ENCODE measurements around the gene EIF2B4.

The EIF2B4 gene

DNA sequence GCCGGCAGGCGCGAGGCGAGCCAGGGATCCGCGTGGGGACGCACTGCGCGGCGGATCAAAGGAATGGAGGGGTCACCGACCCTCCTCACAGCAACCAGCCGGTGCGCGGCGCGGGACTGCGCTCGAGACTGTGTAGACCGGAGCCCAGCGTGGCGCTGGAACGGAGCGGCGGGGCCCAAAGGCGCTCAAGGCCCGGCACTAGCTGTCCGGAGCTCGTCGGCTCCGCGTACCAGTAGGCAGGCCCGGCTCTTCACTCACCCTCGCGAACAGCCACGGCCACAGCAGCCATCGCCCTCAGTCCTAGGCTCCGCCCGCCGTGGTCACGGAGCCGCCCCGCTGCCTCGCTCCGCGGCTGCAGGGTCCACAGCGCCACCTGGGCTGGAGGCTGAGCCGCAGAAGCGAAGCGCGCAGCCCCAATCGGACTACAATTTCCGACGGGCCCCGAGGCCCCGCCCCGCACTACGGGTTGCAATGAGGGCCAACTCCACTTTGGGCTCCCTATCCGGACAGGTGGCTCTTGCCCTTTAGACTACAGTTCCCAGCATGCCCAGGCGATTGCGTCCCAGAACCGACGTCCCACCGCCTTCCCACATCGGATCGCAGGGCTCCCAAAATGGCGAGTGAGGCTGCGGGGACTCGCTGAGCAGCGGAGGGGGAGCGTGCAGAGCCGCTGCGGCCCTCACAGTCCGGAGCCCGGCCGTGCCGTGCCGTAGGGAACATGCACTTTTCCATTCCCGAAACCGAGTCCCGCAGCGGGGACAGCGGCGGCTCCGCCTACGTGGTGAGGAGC, at the start of gene EIF2B4, which contains the start of gene SNX17:
Gene EIF2B4, minus strand, starts transcription at position 313 of the 790 bp plus-strand sequence. Its CDS starts 24 bp downstream, at position 289.
Gene SNX17, plus strand, starts transcription at position 591 of the 790 bp plus-strand sequence. Its CDS starts 128 bp downstream, at position 719.
- DNase-seq = peak; percentile 100

DNA sequence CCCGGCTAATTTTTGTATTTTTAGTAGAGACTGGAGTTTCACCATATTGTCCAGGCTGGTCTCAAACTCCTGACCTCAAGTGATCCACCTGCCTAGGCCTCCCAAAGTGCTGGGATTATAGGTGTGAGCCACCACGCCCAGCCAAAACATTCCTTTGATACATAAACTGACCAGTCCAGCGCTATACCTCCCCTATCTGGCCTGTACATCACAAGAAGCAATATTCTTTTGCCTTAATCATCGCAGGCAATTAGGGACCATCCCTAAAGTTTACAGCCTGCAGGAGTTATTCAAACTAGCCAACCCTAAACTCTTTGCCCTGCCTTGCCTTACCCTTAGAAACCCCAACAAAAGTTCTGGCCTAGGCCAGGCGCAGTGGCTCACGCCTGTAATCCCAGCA, 46.0 kb upstream of the EIF2B4 start:
- DNase-seq = no peak

DNA sequence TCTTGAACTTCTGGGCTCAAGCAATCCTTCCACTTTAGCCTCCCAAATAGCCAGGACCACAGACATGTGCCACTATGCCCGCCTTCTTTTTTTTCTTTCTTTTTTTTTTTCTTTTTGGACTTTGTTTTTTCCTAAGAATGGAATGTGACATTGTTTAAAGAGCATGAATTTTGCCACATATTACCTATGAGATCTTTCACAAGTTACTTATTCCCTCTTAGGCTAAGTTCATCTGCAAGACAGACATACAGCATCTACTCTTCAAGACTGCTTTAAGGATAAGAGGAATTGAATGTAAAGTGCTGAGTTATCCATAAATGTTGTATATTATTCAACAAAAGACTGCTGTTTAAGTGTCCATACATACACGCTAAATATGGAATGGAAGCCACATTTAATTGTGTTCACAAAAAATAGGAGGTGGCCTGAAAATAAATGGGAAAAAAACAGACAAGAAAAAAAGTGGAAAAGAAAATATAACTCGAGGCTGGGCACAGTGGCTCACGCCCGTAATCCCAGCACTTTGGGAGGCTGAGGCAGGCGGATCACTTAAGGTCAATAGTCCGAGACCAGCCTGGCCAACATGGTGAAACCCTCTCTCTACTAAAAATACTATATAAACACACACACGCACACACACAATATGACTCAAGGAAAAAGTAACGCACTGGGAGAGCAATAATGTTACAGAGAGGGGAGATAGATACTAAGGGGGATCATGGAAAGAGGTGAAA, 42.4 kb upstream of the EIF2B4 start:
- no peak for DNase-seq

DNA sequence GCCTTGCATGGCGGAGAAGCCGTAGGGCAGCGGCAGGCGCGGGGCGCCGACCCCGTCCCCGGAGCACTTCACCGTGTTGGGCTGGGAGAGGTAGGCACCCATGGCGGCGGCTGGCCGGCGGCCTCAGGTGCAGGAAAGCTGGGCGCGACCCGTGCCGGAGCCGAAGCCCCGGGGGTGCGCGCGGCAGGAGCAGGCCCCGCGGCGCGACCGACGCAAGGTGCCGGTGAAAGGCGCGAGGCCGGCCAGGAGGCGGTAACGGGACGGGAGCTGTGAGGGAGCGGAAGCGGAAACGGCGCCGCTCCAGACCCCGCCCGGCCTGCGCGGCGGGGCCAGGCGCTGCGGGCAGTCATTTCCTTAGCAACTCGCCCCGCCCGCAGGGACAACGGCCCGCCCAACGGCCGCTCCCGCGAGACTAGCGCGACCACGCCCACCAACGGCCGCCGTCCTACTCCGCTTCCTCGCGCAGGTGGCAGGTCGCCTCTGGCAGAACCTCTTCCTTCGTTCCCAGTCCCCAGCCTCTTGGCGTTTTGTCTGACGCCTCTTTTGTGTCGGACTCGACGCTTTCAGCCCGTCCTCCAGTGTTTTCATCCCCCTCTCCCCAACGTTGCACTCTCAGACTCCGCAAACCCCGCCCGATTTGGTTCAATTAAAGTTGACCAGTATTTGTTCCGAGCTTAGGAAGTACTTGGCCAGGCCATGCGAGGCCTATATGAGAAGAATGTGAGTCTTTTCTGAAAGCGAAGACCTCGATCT, 39.4 kb upstream of the EIF2B4 start, which contains the start of gene PPM1G:
Gene PPM1G, minus strand, starts transcription at position 271 of the 753 bp plus-strand sequence. Its CDS starts 169 bp downstream, at position 102.
- peak; percentile 97 for DNase-seq

DNA sequence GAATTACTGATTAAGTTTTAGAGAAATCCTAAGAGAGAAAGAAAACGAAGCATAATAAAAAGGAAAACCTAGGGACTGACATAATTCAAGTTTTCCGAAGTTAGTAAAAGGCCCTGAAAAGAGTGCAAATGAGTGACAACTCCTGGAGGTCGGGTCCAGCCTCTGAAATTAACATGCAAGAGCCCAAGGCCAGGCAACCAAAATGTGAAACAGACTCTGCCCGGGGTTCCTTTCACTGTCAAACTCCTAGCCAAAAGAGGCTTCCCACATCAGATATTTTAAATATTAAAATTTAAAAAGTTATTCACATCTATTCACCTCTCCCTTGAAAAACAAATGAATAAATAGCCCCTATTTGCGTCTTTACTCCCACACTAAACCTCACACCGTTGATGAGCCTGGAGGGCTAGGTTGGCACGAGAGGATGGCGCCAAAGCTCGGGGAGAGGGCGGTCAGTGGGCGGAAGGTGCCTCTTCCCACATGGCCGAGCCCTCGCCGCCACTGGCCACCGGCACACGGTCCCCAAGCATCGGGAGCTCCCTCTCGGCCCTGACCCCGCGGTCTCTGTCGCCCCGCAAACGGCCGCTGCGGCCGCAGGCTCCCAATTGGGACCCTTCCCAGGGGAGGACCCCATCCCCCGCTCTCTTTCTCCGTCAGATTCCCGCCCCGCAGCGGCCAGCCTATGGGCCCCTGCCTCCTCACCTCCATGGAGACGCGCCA, 38.6 kb upstream of the EIF2B4 start:
- DNase-seq = no peak

DNA sequence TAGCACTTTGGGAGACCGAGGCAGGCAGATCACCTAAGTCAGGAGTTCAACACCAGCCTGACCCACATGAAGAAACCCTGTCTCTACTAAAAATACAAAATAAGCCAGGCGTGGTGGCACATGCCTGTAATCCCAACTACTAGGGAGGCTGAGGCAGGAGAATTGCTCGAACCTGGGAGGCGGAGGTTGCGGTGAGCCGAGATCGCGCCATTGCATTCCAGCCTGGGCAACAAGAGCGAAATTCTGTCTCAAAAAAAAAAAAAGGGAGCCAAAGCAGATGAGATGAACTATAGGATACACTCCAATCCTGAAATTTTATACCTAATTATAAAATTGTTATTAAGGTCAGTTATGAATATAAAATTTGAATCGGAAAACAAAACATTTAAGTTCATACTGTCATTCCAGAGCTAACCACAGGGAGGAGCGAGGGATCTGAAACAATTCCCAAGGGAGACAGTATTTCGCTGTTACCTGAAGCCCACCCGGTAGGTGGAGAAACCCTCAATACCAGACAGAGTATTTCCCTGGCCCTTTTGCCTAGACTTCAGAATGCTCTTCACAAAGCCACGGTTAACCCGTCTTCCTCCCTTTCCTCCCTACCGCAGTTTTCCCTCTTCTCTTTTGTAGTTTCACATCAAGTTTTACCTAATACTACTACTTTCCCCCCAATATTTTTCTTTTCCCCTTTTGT, 37.8 kb upstream of the EIF2B4 start:
- peak; percentile 52 for DNase-seq

DNA sequence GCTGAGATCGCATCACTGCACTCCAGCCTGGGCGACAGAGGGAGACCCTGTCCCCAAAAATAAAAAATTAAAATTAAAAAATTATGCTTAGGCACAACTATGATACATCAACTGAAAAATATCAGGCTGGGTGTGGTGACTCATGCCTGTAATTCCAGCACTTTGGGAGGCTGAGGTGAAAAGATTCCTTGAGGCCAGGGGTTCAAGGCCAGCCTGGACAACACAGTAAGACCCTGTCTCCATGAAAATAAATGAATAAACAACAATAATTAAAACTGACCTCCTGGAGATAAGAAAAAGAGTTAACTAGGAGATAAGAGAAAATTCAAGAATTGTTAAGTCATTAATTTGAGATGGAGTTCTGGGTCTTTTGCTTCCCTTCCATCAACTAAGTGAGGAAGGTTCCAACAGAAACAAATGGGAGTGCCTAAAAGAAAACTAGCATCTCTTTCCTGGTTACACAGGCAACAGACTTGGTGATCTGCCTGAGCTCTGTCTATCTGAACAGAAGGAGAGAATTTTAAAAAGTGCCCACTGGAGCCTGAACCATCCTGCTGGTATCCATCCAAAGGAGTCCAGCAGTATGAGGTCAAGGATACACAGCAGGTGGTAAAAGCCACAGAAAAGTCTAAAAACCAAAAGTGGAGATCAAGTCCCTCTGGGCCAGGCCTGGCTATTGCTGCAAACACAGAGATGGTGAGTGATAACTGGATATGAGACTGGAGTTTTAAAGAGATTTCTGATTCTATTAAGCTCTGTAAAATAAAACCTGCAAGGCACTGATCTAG, 30.4 kb upstream of the EIF2B4 start:
- DNase-seq = no peak

DNA sequence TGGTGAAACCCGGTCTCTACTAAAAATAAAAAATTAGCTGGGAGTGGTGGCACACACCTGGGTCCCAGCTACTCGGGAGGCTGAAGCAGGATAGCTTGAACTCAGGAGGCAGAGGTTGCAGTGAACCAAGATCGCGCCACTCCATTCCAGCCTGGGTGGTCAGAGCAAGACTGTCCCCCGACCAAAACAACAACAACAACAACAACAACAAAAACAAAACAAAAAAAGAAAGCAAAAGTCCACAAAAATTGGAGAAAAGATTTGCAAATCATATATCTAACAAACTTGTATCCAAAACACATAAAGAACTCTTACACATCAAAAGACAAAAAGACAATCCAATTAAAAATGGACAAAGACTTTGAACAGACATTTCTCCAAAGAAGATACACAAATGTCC, 28.8 kb upstream of the EIF2B4 start:
- DNase-seq = no peak

DNA sequence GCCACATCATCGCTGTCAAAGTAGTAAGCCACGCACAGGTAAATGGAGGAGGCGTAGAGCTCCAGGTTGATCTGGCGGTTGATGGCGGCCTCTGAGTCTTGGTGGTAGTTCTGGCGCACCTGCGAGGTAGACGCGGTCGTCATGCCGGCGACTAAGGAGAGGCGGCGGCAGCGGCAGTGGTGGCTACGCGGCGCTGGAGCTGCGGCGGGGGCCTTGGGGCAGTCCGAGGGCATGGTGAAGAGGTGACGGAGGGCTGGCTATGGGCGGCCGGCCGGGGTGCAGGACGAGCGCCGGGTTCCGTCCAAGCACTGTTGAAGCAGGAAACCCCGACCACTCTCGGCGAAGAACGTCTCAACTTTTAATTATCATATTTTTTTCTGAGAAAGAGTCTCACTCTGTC, 23.1 kb upstream of the EIF2B4 start:
- no peak for DNase-seq

DNA sequence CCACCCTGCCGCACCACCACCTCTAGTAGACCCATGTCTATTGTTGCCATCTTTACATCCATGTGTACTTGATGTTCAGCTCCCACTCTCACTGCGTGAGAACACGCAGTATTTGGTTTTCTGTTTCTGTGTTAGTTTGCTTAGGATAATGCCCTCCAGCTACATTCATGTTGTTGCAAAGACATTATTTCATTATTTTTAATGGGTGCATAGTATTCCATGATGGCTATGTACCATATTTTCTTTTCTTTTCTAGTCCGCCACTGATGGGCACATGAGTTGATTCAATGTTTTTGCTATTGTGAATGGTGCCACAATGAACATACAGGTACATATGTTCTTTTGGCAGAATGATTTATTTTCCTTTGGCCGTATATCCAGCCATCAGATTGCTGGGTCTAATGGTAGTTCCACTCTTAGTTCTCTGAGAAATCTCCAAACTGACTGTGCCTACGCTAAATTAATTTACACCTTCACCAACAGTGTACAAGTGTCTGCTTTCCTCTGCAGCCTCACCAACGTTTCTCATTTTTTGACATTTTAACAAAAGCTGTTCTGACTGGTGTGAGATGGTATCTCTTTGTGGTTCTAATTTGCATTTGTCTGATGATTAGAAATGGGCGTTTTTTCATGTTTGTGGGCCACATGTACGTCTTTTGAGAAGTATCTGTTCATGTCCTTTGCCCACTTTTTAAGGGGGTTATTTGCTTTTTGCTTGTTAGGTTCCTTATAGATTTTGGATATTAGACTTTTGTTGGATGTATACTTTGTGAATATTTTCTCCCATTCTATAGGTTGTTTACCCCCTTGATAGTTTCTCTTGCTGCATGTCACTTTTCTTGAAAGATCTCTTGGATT, 20.9 kb upstream of the EIF2B4 start:
- no peak for DNase-seq

DNA sequence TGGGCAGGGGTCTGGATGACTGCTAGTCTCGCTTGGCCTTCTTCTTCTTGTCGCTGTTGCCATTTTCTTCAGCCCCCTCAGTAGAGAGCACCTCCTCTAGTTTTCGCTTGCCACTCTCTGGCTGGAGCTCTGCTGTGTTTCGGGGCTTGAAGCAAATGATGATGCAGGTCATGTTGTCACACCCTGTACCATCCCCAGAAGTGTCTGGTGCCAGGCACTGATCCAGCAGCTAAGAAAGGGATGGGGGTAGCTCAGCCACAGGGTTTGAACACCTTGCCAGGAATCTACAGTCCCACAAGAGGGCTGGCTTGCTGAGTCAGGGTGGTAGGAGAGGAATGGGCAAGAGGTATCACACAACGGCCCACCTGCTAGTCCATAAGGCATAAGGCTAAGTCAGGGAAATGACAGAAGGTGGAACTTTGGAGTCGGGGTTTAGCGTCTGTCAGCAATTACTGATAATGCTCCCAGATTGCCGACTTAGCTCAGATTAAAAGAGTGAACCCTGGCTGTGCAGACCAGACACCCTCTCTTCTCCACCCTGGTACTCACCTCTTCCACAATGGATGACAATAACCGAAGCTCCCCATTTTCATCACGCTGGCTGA, 11.5 kb upstream of the EIF2B4 start:
- DNase-seq = no peak

DNA sequence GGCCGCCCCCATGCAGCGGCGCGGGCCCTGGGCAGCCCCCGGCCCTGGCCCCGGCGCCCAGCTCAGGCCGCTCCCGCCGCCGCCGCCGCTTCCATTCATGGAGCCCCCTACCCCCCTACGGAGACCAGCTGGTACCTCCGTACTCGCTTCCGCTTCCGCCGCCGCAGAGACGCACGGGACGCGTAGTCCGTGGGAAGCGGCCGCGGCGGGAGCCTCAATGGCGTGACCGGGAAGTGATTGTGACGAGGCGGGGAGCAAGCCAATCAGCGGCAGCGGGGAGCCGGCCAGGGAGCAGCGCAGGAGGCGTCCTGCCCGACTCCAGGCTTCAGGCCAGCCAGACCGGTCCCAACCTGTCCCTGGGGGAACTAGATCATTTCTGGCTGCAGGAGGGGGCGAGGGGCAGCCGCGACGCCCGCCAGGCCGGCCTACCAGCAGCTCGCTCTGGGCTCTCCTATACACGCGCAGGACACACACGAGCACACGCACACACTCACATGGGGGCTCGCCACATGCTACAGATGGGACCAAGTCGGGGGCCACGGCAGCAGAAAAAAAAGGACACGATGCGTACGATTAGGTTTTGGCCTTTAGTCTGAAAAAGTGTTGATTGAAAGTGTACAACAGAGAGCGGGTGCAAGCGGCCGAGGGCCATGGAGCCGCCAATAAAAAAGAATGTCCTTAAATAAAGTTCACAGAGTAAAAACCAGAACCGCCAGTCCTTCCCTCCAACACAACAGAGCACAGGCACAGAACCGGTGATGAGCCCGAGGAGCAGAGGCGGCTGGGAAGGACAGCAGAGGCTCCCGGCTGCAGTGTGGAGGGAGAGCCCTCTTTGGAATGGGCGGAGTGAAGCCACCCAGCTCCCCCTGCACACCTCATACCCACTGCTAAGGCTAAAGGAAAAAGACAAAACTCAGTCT, 10.7 kb upstream of the EIF2B4 start, which contains the start of gene ZNF513:
Gene ZNF513, minus strand, starts transcription at position 109 of the 920 bp plus-strand sequence. CDS start 208 bp downstream, outside the sequence.
- DNase-seq = peak; percentile 97

DNA sequence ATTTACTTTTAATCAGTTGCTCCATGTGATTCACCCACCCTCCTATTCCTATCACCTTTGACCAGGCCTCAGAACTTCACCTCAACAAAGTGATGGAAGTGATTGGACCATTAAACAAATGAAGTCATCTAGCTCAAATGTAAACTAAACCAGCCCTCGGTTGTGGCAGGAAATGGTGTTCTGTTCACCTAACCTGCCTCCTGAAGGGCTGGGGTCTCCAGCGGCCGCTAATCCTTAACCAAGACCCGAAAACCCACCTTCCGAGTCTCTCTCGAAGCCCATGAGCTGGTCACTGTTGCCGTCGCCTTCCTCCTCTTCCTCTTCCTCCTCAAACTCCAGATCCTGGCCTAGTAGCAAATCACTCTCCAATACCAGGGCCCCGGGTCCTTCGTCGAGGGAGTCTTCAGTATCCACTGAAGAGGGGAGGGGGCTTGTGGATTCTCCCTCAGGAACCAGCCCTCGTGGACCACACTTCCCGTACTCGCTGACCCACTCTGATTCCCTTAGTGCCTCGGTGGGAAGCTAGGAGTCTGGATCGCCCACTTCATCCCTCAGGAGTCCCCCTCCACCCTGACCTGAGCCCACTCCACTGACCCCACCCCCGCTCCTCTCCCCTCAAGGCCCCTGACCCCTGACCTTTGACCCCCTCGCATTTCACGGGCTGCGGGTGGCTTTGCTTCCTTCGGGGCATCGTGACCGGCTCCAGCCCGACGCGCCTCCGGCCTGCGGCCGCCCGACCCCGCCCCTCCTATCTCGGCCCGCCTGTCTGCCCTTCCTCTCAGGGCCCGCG, 9.9 kb upstream of the EIF2B4 start:
- DNase-seq = peak; percentile 55

DNA sequence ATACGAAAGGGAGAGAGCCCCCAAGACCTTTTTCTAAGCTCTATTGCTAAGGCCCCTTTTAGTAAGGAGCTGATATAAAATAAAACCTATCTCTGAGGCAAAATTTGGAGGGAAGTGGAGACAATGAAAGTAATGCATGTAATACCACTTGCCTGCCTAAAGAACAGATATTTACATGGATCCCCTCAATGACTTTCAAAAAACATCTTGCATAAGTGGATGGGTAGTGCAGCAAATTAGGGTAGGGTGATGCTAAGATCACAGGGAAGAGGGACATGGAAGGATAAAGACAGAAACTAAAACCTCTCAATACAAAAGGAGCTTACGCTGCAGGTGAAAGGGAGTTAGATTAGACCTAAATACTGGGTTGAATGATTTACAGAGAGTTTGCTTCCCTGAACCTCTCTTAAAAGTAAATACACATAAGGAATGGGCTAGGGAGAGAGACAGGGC, 9.3 kb upstream of the EIF2B4 start:
- no peak for DNase-seq

DNA sequence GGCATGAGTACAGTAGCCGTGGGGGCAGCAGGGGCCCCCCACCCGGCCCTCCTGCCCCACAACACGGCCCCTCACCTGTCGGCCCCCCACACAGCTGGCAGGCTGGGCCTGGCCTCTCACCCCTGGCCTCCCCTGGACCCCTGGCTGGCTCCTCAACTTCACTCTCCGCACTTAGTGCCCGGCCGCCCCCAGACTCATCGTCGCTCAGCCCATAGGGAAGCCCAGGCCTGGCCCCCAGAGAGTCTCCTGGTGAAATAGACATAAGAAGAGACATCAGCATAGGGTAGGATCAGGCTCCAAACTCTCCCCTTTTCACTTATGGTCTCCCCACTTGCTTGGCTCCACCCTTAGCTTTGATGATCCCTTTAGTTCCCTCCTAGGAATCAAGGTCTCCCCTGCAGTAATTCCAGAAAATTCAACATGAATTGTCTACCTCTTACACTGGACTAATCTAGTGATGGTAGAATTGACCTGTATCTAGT, 8.7 kb upstream of the EIF2B4 start:
- no peak for DNase-seq

DNA sequence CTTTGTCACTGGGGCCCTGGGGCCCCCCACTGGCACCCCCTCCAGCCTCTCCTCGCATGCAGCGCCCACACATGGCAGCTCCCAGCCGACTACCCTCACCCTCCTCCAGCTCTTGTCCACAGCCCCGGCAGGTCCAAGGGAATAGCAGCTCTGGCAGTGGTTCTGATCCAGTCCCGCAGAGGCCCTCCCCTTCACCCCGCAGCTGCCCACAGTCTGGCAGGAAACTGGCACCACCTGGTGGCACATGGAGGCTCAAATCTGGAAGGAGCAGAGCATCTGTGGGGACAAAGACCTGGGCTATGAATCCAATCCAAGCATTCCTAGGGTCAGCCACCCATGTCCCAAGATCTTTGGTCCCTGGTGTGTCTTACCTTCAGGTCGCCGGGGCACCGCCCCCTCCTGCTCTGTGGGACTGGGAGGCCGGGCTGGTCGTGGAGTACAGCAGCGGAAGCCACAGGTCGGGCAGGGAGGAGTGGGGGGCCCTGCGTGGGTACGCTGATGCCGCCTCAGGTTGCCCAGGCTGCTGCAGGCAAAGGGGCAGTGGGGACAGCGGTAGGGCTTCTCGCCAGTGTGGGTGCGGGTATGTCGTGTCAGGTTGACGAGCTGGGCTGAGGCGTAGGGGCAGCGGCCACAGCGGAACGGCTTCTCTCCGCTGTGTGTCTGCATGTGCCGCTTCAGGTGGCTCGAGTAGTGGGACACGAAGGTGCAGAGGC, 8.1 kb upstream of the EIF2B4 start:
- DNase-seq = no peak
